HepG2 (cell line): ENCODE measurements around the gene PEX3. TPM values are rescaled to one million over a fixed set of nuclear protein-coding genes. Genes with fewer than 3 reads are reported as not detected.
A peak's percentile ranks its signal among the peaks of the same experiment; 100 is the strongest.

Experiments
- ADNP ChIP-seq: sonication (generic); formaldehyde crosslinking; IDR thresholded peaks from 2 replicates; pipeline ENCODE4 v1.4.0; 2020; ENCODE audit warnings: missing genetic modification reagents
- CENPBD1 ChIP-seq: sonication (generic); formaldehyde crosslinking; IDR thresholded peaks from 2 replicates; pipeline ENCODE4 v1.8.0; 2022; ENCODE audit warnings: missing genetic modification reagents, low read depth, mild to moderate bottlenecking, borderline replicate concordance
- DNMT1 ChIP-seq: sonication (generic); formaldehyde crosslinking; IDR thresholded peaks from 2 replicates; pipeline ENCODE4 v1.5.1; 2020; ENCODE audit warnings: mild to moderate bottlenecking, missing genetic modification reagents
- FOXK1 ChIP-seq: sonication (generic); formaldehyde crosslinking; IDR thresholded peaks from 2 replicates; pipeline ENCODE4 v1.4.0; 2020; ENCODE audit warnings: low read depth, missing genetic modification reagents, borderline replicate concordance
- HCFC1 ChIP-seq: fragments of 150-350 bp; IDR thresholded peaks from 2 replicates; pipeline ENCODE4 v1.6.1; 2014; ENCODE audit warnings: low read depth, low read length
- HHEX ChIP-seq: IDR thresholded peaks from 2 replicates; pipeline ENCODE4 v1.6.1; 2016; ENCODE audit warnings: control low read depth
- JARID2 ChIP-seq: sonication (generic); formaldehyde crosslinking; IDR thresholded peaks from 2 replicates; pipeline ENCODE4 v1.8.1; 2023; ENCODE audit warnings: missing genetic modification reagents, inconsistent platforms; ENCODE audit not compliant: insufficient replicate concordance
- KDM6A ChIP-seq: IDR thresholded peaks from 2 replicates; pipeline ENCODE4 v1.6.1; 2016; ENCODE audit warnings: low read depth
- KMT2B ChIP-seq: IDR thresholded peaks from 2 replicates; pipeline ENCODE4 v1.6.1; 2016; ENCODE audit warnings: missing genetic modification reagents, missing compliant biosample characterization
- RARG ChIP-seq: sonication (generic); formaldehyde crosslinking; IDR thresholded peaks from 2 replicates; pipeline ENCODE4 v1.4.0; 2020; ENCODE audit warnings: low read depth, mild to moderate bottlenecking, missing genetic modification reagents
- RERE ChIP-seq: IDR thresholded peaks from 2 replicates; pipeline ENCODE4 v1.6.1; 2016; ENCODE audit warnings: low read depth, missing genetic modification reagents, missing compliant biosample characterization
- RNF2 ChIP-seq: fragments of 450-650 bp; conservative IDR thresholded peaks from 2 replicates; pipeline ENCODE4 v1.6.1; 2016; ENCODE audit warnings: low read depth
- TBX3 ChIP-seq: fragments of 450-650 bp; IDR thresholded peaks from 2 replicates; pipeline ENCODE4 v1.6.1; 2017; ENCODE audit warnings: antibody characterized with exemption, mild to moderate bottlenecking, inconsistent platforms, borderline replicate concordance
- TEAD3 ChIP-seq: optimal IDR thresholded peaks from 2 replicates; pipeline ENCODE3; 2016; ENCODE audit warnings: borderline replicate concordance
- TGIF2 ChIP-seq: IDR thresholded peaks from 2 replicates; pipeline ENCODE4 v1.6.1; 2016; ENCODE audit warnings: control low read depth, missing compliant biosample characterization
- ZBTB34 ChIP-seq: sonication (generic); formaldehyde crosslinking; IDR thresholded peaks from 2 replicates; pipeline ENCODE4 v1.8.0; 2022; ENCODE audit warnings: mild to moderate bottlenecking, missing genetic modification reagents
- ZBTB38 ChIP-seq: sonication (generic); formaldehyde crosslinking; IDR thresholded peaks from 2 replicates; pipeline ENCODE4 v1.5.1; 2020; ENCODE audit warnings: mild to moderate bottlenecking, missing genetic modification reagents
- ZNF207 ChIP-seq: fragments of 450-650 bp; IDR thresholded peaks from 2 replicates; pipeline ENCODE4 v1.6.1; 2016; ENCODE audit warnings: antibody characterized with exemption, borderline replicate concordance
- ZNF280D ChIP-seq: sonication (generic); formaldehyde crosslinking; IDR thresholded peaks from 2 replicates; pipeline ENCODE4 v1.5.1; 2020; ENCODE audit warnings: mild to moderate bottlenecking, missing genetic modification reagents
- ZNF282 ChIP-seq: fragments of 450-650 bp; IDR thresholded peaks from 2 replicates; pipeline ENCODE4 v1.6.1; 2018; ENCODE audit not compliant: partially characterized antibody
- ZNF724P ChIP-seq: sonication (generic); formaldehyde crosslinking; IDR thresholded peaks from 2 replicates; pipeline ENCODE4 v1.8.0; 2022; ENCODE audit warnings: missing genetic modification reagents, borderline replicate concordance
- polyA plus RNA-seq, 8 experiments: library from polyadenylated mRNA; depleted of rRNA in 3 of 8; stranded (reverse) in 7 of 8; unstranded in 1 of 8; fragments of >200 nt; fragmentation: Illumina TruSeq in 4 of 8; extraction: Trizol in 4 of 8; gene quantifications; 2 replicates each; pipeline versions ENCODE4 v1.2.1 to v1.2.3, GENCODE V29; 2011 to 2016; ENCODE audit warnings: low read depth in 4 of 8, missing spikeins in 1 of 8, mixed read lengths in 1 of 8; ENCODE audit not compliant: insufficient read depth in 1 of 8
- total RNA-seq, 5 experiments: library from RNA; depleted of rRNA; stranded (reverse); fragments of >200 nt; fragmentation: Illumina TruSeq; extraction: Trizol; gene quantifications; 2 replicates each; pipeline ENCODE4 v1.2.3, GENCODE V29; 2016; ENCODE audit warnings: low read depth in 1 of 5

The PEX3 gene
- total and polyA plus RNA-seq, 2 of the 13 experiments (the other 11 are each of a cell fraction or from before 2014, with no cell fraction given), result 30.9 to 40.8 TPM

GRCh38 chr6:143432588-143432987 is 18.0 kb upstream of the PEX3 start (continued):
- no peak for TF ChIP-seq RERE (CRISPR knock-in tag)
- peak; percentile 70 for TF ChIP-seq KDM6A (CRISPR knock-in tag)
- TF ChIP-seq HHEX (CRISPR knock-in tag), result no peak
- TF ChIP-seq ZNF207, result no peak
- no peak for TF ChIP-seq ZBTB34
- no peak for TF ChIP-seq HCFC1
- no peak for TF ChIP-seq JARID2 (CRISPR knock-in tag)
- TF ChIP-seq TBX3, result no peak
- no peak for TF ChIP-seq RNF2
- TF ChIP-seq CENPBD1, result no peak
- TF ChIP-seq ADNP (CRISPR knock-in tag), result no peak
- no peak for TF ChIP-seq TGIF2 (CRISPR knock-in tag)
- no peak for TF ChIP-seq ZNF724P (CRISPR knock-in tag)
- TF ChIP-seq TEAD3 (CRISPR knock-in tag), result peak; percentile 39
- no peak for TF ChIP-seq RARG (CRISPR knock-in tag)
- TF ChIP-seq ZBTB38, result no peak
- TF ChIP-seq KMT2B (CRISPR knock-in tag), result peak; percentile 66
- no peak for TF ChIP-seq ZNF280D (CRISPR knock-in tag)
- no peak for TF ChIP-seq DNMT1
- no peak for TF ChIP-seq FOXK1 (CRISPR knock-in tag)
- no peak for TF ChIP-seq ZNF282
